IMR-90 (cell line): ENCODE data around the gene PRKAG2. TPM values are rescaled to one million over a fixed set of nuclear protein-coding genes. Genes with fewer than 3 reads are reported as not detected.

ENCODE experiments used
- ATAC-seq: fragments of 200-7000 bp; cut with Tn5 transposase; 2 replicates; pipeline ENCODE4 v1.9.1; 2020; ENCODE audit warnings: low read depth, mild to moderate bottlenecking, moderate library complexity
- BruUV-seq: library from RNA; stranded (reverse); fragments of 400-500 nt; replicated peaks from 2 replicates; lab custom pipeline; 2021; lab: Mats Ljungman, UMichigan
- CTCF ChIA-PET: fragments of 300-600 bp; formaldehyde crosslinking; extraction: SDS; loops from one replicate; lab custom pipeline; 2021; ENCODE audit warnings: antibody characterized with exemption; lab: Yijun Ruan, JAX
- POLR2A ChIA-PET: fragments of 300-600 bp; sonication (Branson Sonifier 250); formaldehyde crosslinking; loops from one replicate; lab custom pipeline; 2022; ENCODE audit warnings: antibody characterized with exemption; ENCODE audit not compliant: unreplicated experiment; lab: Charles Lee
- DNase-seq: peaks from one replicate; pipeline ENCODE4 v3.0.0; 2013
- H2AFZ ChIP-seq: replicated peaks from 2 replicates; pipeline ENCODE3; 2013; ENCODE audit warnings: low read length, mild to moderate bottlenecking; ENCODE audit not compliant: poor library complexity
- H2AK5ac ChIP-seq: 2 replicates; pipeline ENCODE4 v1.6.1; 2013; ENCODE audit warnings: low read depth, low read length, inconsistent platforms
- H2AK9ac ChIP-seq: replicated peaks from 2 replicates; pipeline ENCODE3; 2013; ENCODE audit warnings: mild to moderate bottlenecking, low read depth, low read length, moderate library complexity; ENCODE audit not compliant: poor library complexity
- H2BK120ac ChIP-seq: 2 replicates; pipeline ENCODE4 v1.6.1; 2013; ENCODE audit warnings: low read depth, low read length, inconsistent platforms
- H2BK15ac ChIP-seq: 3 replicates; pipeline ENCODE4 v1.6.1; 2013; ENCODE audit warnings: low read depth, low read length, inconsistent platforms
- H2BK20ac ChIP-seq: 2 replicates; pipeline ENCODE4 v1.6.1; 2013; ENCODE audit warnings: low read depth, mild to moderate bottlenecking, inconsistent platforms, low read length, moderate library complexity
- H2BK5ac ChIP-seq: 2 replicates; pipeline ENCODE4 v1.6.1; 2013; ENCODE audit warnings: mild to moderate bottlenecking, low read depth, low read length, inconsistent platforms; ENCODE audit not compliant: poor library complexity, severe bottlenecking
- H3K14ac ChIP-seq: replicated peaks from 2 replicates; pipeline ENCODE4 v1.6.1; 2013; ENCODE audit warnings: low read depth, low read length, inconsistent platforms
- H3K18ac ChIP-seq: 2 replicates; pipeline ENCODE4 v1.6.1; 2013; ENCODE audit warnings: low read depth, low read length, control low read depth
- H3K23ac ChIP-seq: 2 replicates; pipeline ENCODE4 v1.6.1; 2013; ENCODE audit warnings: low read depth, low read length, inconsistent platforms
- H3K27ac ChIP-seq: 2 replicates; pipeline ENCODE4 v1.5.1; 2013; ENCODE audit warnings: mild to moderate bottlenecking, control low read depth, low read length; ENCODE audit not compliant: insufficient read depth
- H3K27me3 ChIP-seq: 2 replicates; pipeline ENCODE4 v1.6.1; 2013; ENCODE audit warnings: low read length; ENCODE audit not compliant: control insufficient read depth, insufficient read depth
- H3K36me3 ChIP-seq: 2 replicates; pipeline ENCODE4 v1.6.1; 2013; ENCODE audit warnings: low read length, mixed read lengths; ENCODE audit not compliant: control insufficient read depth, insufficient read depth
- H3K4ac ChIP-seq: 2 replicates; pipeline ENCODE4 v1.6.1; 2013; ENCODE audit warnings: low read depth, low read length, inconsistent platforms
- H3K4me1 ChIP-seq: 2 replicates; pipeline ENCODE4 v1.6.1; 2013; ENCODE audit warnings: low read length, mixed read lengths; ENCODE audit not compliant: control insufficient read depth, insufficient read depth
- H3K4me2 ChIP-seq: 2 replicates; pipeline ENCODE4 v1.6.1; 2013; ENCODE audit warnings: low read depth, mild to moderate bottlenecking, control low read depth, low read length, moderate library complexity
- H3K4me3 ChIP-seq: 2 replicates; pipeline ENCODE4 v1.5.1; 2013; ENCODE audit warnings: low read depth, mild to moderate bottlenecking, control low read depth, low read length, moderate library complexity; ENCODE audit not compliant: insufficient read depth
- H3K56ac ChIP-seq: 2 replicates; pipeline ENCODE4 v1.6.1; 2013; ENCODE audit warnings: low read length, inconsistent platforms; ENCODE audit not compliant: insufficient read depth; ENCODE audit errors: extremely low read depth
- H3K79me1 ChIP-seq, 2 experiments: 2 replicates each; pipeline ENCODE4 v1.6.1; 2013; ENCODE audit warnings: low read length in 2 of 2, inconsistent platforms in 1 of 2, low read depth in 1 of 2
- H3K9ac ChIP-seq: 2 replicates; pipeline ENCODE4 v1.6.1; 2013; ENCODE audit warnings: low read depth, low read length, control low read depth
- H3K9me1 ChIP-seq: 2 replicates; pipeline ENCODE4 v1.6.1; 2013; ENCODE audit warnings: low read length, inconsistent platforms; ENCODE audit not compliant: insufficient read depth
- H3K9me3 ChIP-seq: 2 replicates; pipeline ENCODE4 v1.6.1; 2013; ENCODE audit warnings: low read length; ENCODE audit not compliant: control insufficient read depth, insufficient read depth
- H4K20me1 ChIP-seq: 2 replicates; pipeline ENCODE4 v1.6.1; 2013; ENCODE audit warnings: low read length, inconsistent platforms; ENCODE audit not compliant: insufficient read depth
- H4K5ac ChIP-seq: 2 replicates; pipeline ENCODE4 v1.6.1; 2013; ENCODE audit warnings: mild to moderate bottlenecking, low read depth, low read length, control low read depth
- H4K8ac ChIP-seq, 2 experiments: 2 replicates each; pipeline ENCODE4 v1.6.1; 2013; ENCODE audit warnings: low read depth in 2 of 2, low read length in 2 of 2, control low read depth in 1 of 2, inconsistent platforms in 1 of 2
- H4K91ac ChIP-seq: 2 replicates; pipeline ENCODE4 v1.6.1; 2013; ENCODE audit warnings: low read depth, low read length, inconsistent platforms; ENCODE audit not compliant: insufficient read depth
- BHLHE40 ChIP-seq: fragments of 150-350 bp; IDR thresholded peaks from 2 replicates; pipeline ENCODE4 v1.6.1; 2016; ENCODE audit warnings: mild to moderate bottlenecking, low read depth, low read length
- CEBPB ChIP-seq: IDR thresholded peaks from 2 replicates; pipeline ENCODE4 v1.6.1; 2012; ENCODE audit warnings: low read depth, low read length, improper control_type of control experiment
- CHD1 ChIP-seq: IDR thresholded peaks from 2 replicates; pipeline ENCODE4 v1.6.1; 2012; ENCODE audit warnings: low read depth, low read length, improper control_type of control experiment
- FOS ChIP-seq: fragments of 150-350 bp; IDR thresholded peaks from 2 replicates; pipeline ENCODE4 v1.6.1; 2016; ENCODE audit warnings: low read depth, low read length
- MAFK ChIP-seq: IDR thresholded peaks from 2 replicates; pipeline ENCODE4 v1.6.1; 2012; ENCODE audit warnings: low read depth, low read length, improper control_type of control experiment
- MAZ ChIP-seq: IDR thresholded peaks from 2 replicates; pipeline ENCODE4 v1.6.1; 2012; ENCODE audit warnings: low read depth, mild to moderate bottlenecking, low read length, improper control_type of control experiment, moderate library complexity, borderline replicate concordance
- MXI1 ChIP-seq: IDR thresholded peaks from 2 replicates; pipeline ENCODE4 v1.6.1; 2012; ENCODE audit warnings: low read depth, mild to moderate bottlenecking, low read length, moderate library complexity, borderline replicate concordance
- NFE2L2 ChIP-seq: fragments of 150-350 bp; IDR thresholded peaks from 2 replicates; pipeline ENCODE4 v1.6.1; 2016; ENCODE audit warnings: low read depth, mild to moderate bottlenecking, low read length
- POLR2A ChIP-seq: IDR thresholded peaks from 2 replicates; pipeline ENCODE4 v1.6.1; 2012; ENCODE audit warnings: mild to moderate bottlenecking, low read depth, low read length
- RAD21 ChIP-seq: IDR thresholded peaks from 2 replicates; pipeline ENCODE4 v1.6.1; 2012; ENCODE audit warnings: low read length, improper control_type of control experiment
- RCOR1 ChIP-seq: IDR thresholded peaks from 2 replicates; pipeline ENCODE4 v1.6.1; 2012; ENCODE audit warnings: mild to moderate bottlenecking, low read length, improper control_type of control experiment; ENCODE audit not compliant: insufficient replicate concordance
- RFX5 ChIP-seq: IDR thresholded peaks from 2 replicates; pipeline ENCODE4 v1.8.0; 2012; ENCODE audit warnings: low read depth, mild to moderate bottlenecking, low read length, moderate library complexity
- SMC3 ChIP-seq: fragments of 150-350 bp; IDR thresholded peaks from 2 replicates; pipeline ENCODE4 v1.6.1; 2016; ENCODE audit warnings: low read depth, mild to moderate bottlenecking, antibody characterized with exemption, low read length, moderate library complexity
- WGBS, 2 experiments: methylation state at CpG; one replicate each; pipeline versions ENCODE4 v1.1.5 to v1.1.7; 2013; ENCODE audit warnings: missing lambda C conversion rate in 2 of 2; ENCODE audit not compliant: insufficient read length in 1 of 2; ENCODE audit errors: extremely low coverage in 2 of 2; 5-methylcytosine and 5-hydroxymethylcytosine counted together
- dilution Hi-C: fragments of 300-500 bp; cut with HindIII; formaldehyde crosslinking; loops from one replicate; pipeline ENCODE4 v1.14.3; 2018; ENCODE audit warnings: low sequenced_read_pairs; ENCODE audit not compliant: unreplicated experiment
- in situ Hi-C: fragments of 300-500 bp; cut with MboI; formaldehyde crosslinking; loops from 3 replicates; pipeline ENCODE4 v1.14.3; 2019; ENCODE audit warnings: low sequenced_read_pairs, inconsistent platforms, mixed read lengths
- intact Hi-C: fragments of 100-400 bp; cut with micrococcal nuclease; formaldehyde crosslinking; loops from 2 replicates; pipeline ENCODE4 v1.10.0; 2022
- polyA plus RNA-seq, 3 experiments: library from polyadenylated mRNA; depleted of rRNA; stranded (reverse); fragments of >200 nt; gene quantifications; 2 replicates each; pipeline ENCODE4 v1.2.3, GENCODE V29; 2012; ENCODE audit warnings: low replicate concordance in 1 of 3
- total RNA-seq: library from RNA; depleted of rRNA; stranded (reverse); fragments of >200 nt; gene quantifications from 2 replicates; pipeline ENCODE4 v1.2.3, GENCODE V29; 2012
- TF ChIP-seq, protein P1 (sequence below): fragments of 150-350 bp; IDR thresholded peaks from 2 replicates; pipeline ENCODE4 v1.6.1; 2017; ENCODE audit warnings: mild to moderate bottlenecking, antibody characterized with exemption, low read length, low read depth
- TF ChIP-seq, protein P2 (sequence below): conservative IDR thresholded peaks from 2 replicates; pipeline ENCODE4 v1.5.1; 2012; ENCODE audit warnings: mild to moderate bottlenecking, low read depth, low read length, improper control_type of control experiment
- TF ChIP-seq, protein P3 (sequence below): fragments of 150-350 bp; IDR thresholded peaks from 2 replicates; pipeline ENCODE4 v1.6.1; 2016; ENCODE audit warnings: low read depth, mild to moderate bottlenecking, low read length, moderate library complexity, borderline replicate concordance

PRKAG2 gene
- total and polyA plus RNA-seq, 2 of the 4 experiments (the other 2 are of a cell fraction): 15.4 to 21.6 TPM

DNA sequence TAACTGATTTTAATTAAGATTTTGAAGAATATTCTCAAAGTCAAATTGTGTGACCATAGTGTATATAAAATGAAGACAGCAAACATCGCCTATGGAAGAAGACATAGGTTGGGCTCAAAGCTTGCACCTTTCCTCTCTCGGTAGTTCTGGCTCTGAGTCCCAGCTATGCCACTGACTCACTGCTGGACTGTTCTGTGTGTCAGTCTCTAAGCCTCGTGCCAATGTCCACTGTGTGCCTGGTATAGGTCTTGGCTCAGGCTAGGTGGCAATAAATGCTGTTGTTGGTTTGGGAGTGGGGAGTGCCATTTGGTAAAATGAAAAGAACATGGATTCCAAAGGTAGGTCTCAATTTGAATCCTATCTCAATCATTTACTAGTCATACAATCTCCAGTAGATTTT, 219.7 kb downstream of the PRKAG2 start:
- 100% methylated on average over 1 of the region's 3 CpGs; no CpG with 5 or more reads in 1 of the 2 experiments for WGBS, 2 experiments

More for the DNA sequence above, 219.7 kb downstream of the PRKAG2 start:
- Histone ChIP-seq H3K4me3 (no peak overlapping the region), H3K27ac (no peak overlapping the region), H3K9me1 (peaks cover 8% of the 10 kb centered on the region; the same call in 1 of the 2 replicates), H2BK120ac (no peak overlapping the region), H2AFZ (no peak overlapping the region), H3K23ac (no peak overlapping the region), H4K20me1 (no peaks in the 10 kb centered on the region), H3K9ac (no peak overlapping the region), H4K8ac (no peak overlapping the region), H3K18ac (no peak overlapping the region), H3K36me3 (no peaks in the 10 kb centered on the region), H3K4me2 (no peak overlapping the region), H4K91ac (no peak overlapping the region; the same call in 1 of the 2 replicates), H3K56ac (no peak overlapping the region), H3K14ac (0 out of 2 replicates have a peak overlapping the region, but pooled peaks have one; percentile 19), H3K4ac (0 out of 2 replicates have a peak overlapping the region, but pooled peaks have one; percentile 15), H4K5ac (no peak overlapping the region), H3K4me1 (peaks cover 12% of the 10 kb centered on the region), H3K79me1 (no peaks in the 10 kb centered on the region), H2AK9ac (no peak overlapping the region), H2AK5ac (peak overlapping the region; percentile 66), H3K9me3 (no peaks in the 10 kb centered on the region), H2BK20ac (no peak overlapping the region), H2BK5ac (peak overlapping the region; percentile 47), H2BK15ac (no peak overlapping the region), H3K27me3 (no peaks in the 10 kb centered on the region)
- intact Hi-C loops: no loop called here
- dilution Hi-C loops: no loop called here
- ATAC-seq: no peak
- no peak for TF ChIP-seq CHD1
- TF ChIP-seq, protein P1, sequence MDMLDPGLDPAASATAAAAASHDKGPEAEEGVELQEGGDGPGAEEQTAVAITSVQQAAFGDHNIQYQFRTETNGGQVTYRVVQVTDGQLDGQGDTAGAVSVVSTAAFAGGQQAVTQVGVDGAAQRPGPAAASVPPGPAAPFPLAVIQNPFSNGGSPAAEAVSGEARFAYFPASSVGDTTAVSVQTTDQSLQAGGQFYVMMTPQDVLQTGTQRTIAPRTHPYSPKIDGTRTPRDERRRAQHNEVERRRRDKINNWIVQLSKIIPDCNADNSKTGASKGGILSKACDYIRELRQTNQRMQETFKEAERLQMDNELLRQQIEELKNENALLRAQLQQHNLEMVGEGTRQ: no peak
- no peak for TF ChIP-seq FOS
- TF ChIP-seq, protein P2, sequence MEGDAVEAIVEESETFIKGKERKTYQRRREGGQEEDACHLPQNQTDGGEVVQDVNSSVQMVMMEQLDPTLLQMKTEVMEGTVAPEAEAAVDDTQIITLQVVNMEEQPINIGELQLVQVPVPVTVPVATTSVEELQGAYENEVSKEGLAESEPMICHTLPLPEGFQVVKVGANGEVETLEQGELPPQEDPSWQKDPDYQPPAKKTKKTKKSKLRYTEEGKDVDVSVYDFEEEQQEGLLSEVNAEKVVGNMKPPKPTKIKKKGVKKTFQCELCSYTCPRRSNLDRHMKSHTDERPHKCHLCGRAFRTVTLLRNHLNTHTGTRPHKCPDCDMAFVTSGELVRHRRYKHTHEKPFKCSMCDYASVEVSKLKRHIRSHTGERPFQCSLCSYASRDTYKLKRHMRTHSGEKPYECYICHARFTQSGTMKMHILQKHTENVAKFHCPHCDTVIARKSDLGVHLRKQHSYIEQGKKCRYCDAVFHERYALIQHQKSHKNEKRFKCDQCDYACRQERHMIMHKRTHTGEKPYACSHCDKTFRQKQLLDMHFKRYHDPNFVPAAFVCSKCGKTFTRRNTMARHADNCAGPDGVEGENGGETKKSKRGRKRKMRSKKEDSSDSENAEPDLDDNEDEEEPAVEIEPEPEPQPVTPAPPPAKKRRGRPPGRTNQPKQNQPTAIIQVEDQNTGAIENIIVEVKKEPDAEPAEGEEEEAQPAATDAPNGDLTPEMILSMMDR: no peak
- TF ChIP-seq CEBPB: no peak
- TF ChIP-seq RAD21: no peak
- no peak for TF ChIP-seq BHLHE40
- no peak for TF ChIP-seq MAZ
- no peak for TF ChIP-seq RCOR1
- no peak for TF ChIP-seq MAFK
- no peak for TF ChIP-seq MXI1
- TF ChIP-seq SMC3: no peak
- no peak for TF ChIP-seq NFE2L2
- no peak for TF ChIP-seq POLR2A
- no peak for TF ChIP-seq RFX5
- TF ChIP-seq, protein P3, sequence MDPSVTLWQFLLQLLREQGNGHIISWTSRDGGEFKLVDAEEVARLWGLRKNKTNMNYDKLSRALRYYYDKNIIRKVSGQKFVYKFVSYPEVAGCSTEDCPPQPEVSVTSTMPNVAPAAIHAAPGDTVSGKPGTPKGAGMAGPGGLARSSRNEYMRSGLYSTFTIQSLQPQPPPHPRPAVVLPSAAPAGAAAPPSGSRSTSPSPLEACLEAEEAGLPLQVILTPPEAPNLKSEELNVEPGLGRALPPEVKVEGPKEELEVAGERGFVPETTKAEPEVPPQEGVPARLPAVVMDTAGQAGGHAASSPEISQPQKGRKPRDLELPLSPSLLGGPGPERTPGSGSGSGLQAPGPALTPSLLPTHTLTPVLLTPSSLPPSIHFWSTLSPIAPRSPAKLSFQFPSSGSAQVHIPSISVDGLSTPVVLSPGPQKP: no peak
- in situ Hi-C loops: no loop called here
- no TSS peak for BruUV-seq
- ChIA-PET CTCF (no interaction called here), POLR2A (no interaction called here)
- DNase-seq: no peak
